ENCODE measurements around the gene SMYD3. TPM values are rescaled to one million over a fixed set of nuclear protein-coding genes. Genes with fewer than 3 reads are reported as not detected.

SMYD3 gene
- total RNA-seq: 20.0 and 27.9 TPM in 2 replicates

- no peak for DNase-seq (ENCODE audit: extremely low read depth, low read depth, low spot score)
Observed at GRCh38 chr1:246506674-246507481, at the start of gene SMYD3. TSS of gene SMYD3 (minus strand) at chr1:246507279.

DNA sequence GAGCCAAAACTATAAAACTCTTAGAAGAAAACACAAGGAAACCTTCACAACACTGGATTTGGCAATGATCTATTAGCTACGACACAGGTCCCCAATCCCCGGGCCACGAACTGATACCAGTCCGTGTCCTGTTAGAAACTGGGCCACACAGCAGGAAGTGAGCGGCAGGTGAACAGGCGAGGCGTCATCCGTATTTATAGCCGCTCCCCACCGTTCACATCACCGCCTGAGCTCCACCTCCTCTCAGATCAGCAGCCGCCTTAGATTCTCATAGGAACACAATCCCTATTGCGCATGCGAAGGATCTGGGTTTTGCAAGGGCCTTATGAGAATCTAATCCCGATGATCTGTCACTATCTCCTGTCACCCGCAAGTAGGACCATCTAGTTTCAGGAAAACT is 47.1 kb upstream of the SMYD3 start:
- no peak for DNase-seq (ENCODE audit: extremely low read depth, low read depth, low spot score)

DNA sequence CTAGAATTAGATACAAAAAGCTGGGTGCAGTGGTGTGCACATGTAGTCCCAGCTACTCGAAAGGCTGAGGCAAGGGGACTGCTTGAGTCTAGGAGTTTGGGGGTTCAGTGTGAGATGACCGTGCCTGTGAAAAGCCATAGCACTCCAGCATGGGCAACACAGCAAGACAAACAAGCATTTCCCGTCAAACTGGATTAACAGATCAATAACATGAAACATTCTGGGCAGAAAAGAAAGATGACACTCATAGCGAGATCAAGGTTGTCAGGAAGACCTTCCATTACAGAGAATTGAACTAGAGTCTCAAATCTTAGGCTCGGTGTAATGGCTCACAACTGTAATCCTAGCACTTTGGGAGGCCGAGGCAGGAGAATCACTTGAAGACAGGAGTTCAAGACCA is 45.0 kb upstream of the SMYD3 start:
- no peak for DNase-seq (ENCODE audit: extremely low read depth, low read depth, low spot score)

DNA sequence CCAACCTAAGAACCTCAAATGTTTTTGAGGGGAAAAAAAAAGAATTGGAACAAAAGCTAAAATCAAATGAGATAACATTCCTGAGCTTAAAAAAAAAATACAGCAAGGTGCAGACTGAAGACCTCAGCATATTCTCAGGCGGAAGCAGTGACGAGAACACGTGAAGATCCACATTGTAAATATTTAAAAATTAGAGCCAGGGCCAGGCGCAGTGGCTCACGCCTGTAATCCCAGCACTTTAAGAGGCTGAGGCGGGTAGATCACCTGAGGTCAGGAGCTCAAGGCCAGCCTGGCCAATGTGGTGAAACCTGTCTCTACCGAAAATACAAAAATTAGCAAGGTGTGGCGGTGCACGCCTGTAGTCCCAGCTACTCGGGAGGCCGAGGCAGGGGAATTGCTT is 43.3 kb upstream of the SMYD3 start:
- DNase-seq (ENCODE audit: extremely low read depth, low read depth, low spot score): no peak

GRCh38 chr1:246549665-246550064 is 42.6 kb upstream of the SMYD3 start:
- no peak for DNase-seq (ENCODE audit: extremely low read depth, low read depth, low spot score)

- DNase-seq (ENCODE audit: extremely low read depth, low read depth, low spot score): no peak
Observed at GRCh38 chr1:246544001-246544400, 36.9 kb upstream of the SMYD3 start.

GRCh38 chr1:246540738-246541491 is 33.8 kb upstream of the SMYD3 start:
- DNase-seq (ENCODE audit: extremely low read depth, low read depth, low spot score): no peak

DNA sequence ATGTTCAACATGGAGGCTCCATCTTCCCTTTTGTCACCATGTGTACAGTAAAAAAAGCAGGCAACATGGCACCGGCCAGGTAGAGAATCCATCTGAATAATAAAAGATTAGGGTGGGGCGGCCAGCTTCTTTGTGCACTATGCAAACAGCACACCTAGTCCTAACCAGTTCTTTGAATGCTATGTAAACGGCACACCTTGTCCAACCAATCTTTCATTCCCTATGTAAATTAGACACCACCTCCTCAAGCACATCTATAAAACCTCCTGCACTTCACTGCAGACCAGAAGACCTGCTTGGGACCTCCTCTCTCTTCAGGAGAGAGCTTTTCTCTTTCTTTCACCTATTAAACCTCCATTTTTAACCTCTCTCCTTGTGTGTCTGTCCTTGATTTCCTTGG is 30.8 kb upstream of the SMYD3 start:
- no peak for DNase-seq (ENCODE audit: extremely low read depth, low read depth, low spot score)

DNA sequence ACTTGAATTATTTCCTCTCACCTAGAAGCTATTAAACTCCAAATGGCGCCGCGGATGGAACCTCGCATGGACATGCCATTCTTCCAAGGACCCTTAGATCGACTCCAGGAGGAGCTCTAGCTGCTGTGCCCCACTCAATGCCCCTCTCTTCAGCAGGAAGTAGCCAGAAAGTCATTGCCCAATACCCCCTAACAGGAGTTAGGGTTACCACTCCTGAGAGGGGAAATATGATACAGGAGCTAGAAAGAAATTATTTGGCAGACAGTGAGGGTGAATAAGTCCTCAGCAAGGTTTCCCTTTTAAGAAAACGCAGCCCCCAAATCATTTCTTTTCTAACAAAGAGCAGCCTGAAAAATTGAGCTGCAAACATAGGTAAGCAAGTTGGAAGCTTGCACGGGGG is 30.4 kb upstream of the SMYD3 start:
- no peak for DNase-seq (ENCODE audit: extremely low read depth, low read depth, low spot score)

DNA sequence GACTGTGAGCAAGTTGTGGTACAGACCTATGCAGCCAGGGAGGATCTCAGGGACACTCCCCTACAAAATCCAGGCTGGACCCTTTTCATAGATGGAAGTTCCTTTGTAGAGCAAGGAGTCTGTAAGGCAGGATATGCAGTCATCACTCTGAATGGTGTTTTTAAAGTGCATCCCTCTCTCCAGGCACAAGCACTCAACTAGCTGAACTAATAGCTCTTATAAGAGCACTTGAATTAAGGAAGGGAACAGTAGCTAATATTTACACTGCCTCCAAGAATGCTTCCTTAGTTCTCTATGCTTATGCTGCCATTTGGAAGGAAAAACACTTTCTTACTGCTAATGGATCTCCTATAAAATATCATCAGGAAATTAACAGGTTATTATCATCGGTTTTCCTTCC is 27.0 kb upstream of the SMYD3 start:
- DNase-seq (ENCODE audit: extremely low read depth, low read depth, low spot score): no peak

- no peak for DNase-seq (ENCODE audit: extremely low read depth, low read depth, low spot score)
Observed at GRCh38 chr1:246533371-246533905, 26.4 kb upstream of the SMYD3 start.

GRCh38 chr1:246532519-246532918 is 25.4 kb upstream of the SMYD3 start:
- no peak for DNase-seq (ENCODE audit: extremely low read depth, low read depth, low spot score)

GRCh38 chr1:246530482-246530881 is 23.4 kb upstream of the SMYD3 start:
- no peak for DNase-seq (ENCODE audit: extremely low read depth, low read depth, low spot score)

- no peak for DNase-seq (ENCODE audit: extremely low read depth, low read depth, low spot score)
Observed at GRCh38 chr1:246528933-246529731, 22.1 kb upstream of the SMYD3 start.

- no peak for DNase-seq (ENCODE audit: extremely low read depth, low read depth, low spot score)
Observed at GRCh38 chr1:246527402-246528088, 20.5 kb upstream of the SMYD3 start.

DNA sequence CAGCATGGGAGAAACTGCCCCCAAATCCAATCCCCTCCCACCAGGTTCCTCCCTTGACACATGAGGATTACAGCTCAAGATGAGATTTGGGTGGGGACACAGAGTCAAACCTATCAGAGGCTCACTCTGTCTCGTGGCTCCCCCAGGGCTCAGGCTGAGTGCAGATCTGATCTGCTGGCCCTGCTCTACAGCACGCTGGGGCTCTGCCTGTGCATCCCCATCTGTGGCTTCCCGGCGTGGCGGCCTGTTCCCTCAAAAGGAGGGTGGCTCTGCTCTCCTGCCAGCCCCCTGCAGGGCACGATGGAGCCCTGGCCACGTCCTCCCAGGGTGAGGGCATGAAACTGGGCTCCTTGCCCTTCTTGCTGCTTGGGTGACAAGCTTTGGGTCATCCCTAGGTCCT is 19.8 kb upstream of the SMYD3 start:
- no peak for DNase-seq (ENCODE audit: extremely low read depth, low read depth, low spot score)

DNA sequence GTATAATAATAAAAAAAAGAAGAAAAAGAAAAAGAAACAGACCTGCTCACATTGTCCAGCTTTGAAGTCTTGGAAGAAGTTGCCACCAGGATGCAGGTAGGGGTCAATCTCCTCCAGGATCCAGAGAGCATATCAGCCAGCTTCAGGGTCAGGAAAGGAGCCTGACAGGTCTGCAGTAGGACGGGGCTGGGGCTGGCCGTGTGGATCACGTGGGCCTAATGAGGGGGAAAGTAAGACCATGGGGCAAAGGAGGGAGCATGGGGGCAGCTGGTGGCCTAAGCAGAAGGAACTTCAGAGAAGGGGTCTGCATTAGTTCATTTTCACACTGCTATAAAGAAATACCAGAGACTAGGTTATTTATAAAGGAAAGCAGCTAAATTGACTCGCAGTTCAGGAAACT is 19.3 kb upstream of the SMYD3 start:
- no peak for DNase-seq (ENCODE audit: extremely low read depth, low read depth, low spot score)

DNA sequence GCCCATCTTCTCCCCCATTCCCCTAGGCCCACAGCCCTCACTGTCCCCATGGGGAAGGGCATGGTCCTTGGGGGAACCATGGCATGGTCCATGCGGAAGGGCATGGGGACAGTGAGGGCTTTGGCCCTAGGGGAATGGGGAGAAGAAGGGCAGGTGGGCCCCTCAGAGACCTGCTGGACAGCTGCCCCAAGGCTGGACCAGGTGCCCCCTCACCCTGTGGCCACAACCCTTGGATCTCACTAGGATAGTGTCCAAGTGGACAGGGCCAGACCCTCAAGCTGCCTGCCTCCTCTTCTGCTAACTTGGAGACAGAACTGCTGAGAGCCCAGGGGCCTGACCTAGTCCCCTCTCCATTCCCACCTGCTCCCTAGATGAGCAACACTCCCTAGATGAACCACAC is 12.4 kb upstream of the SMYD3 start:
- no peak for DNase-seq (ENCODE audit: extremely low read depth, low read depth, low spot score)

- no peak for DNase-seq (ENCODE audit: extremely low read depth, low read depth, low spot score)
Observed at GRCh38 chr1:246518456-246519205, 11.6 kb upstream of the SMYD3 start.

- no peak for DNase-seq (ENCODE audit: extremely low read depth, low read depth, low spot score)
Observed at GRCh38 chr1:246517391-246517790, 10.3 kb upstream of the SMYD3 start.
